GF-D8 (cell line): ENCODE measurements around the gene TRIP11.

Source experiments
- DNase-seq: peaks from one replicate; lab custom pipeline; 2025; lab: John Stamatoyannopoulos, UW

The TRIP11 gene

DNA sequence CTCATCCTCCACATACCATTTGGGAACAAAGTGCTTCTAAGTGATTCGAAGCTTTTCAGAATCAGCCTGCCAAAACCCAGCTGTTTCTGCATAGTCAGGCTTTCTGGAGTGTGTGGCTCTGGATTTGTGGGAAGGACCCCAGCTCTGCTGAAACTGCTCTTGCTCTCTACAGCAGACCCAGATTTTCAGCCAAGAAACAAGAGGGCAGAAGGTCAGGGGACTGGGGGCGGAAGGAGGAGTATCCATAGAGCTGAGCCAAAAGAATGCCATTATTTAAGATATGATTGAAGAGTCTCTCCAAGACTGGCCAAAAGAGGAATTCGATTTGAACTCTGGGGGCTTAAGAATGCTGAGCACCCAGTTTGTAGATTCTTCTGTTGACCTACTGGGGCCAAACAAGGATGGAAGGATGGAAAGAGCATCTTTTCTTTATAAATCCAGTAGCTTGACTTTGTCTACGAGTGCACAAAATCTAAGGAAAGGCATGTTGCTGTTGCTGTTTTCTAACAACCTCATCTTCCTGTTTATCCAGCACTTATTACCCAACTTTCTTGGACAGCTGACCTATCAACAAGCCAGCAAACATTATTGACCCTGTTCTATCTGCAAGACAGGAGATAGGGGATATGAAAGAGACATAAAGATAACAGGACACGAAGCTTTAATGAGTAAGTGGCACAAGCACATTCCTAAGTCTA, 121.5 kb downstream of the TRIP11 start:
- DNase-seq: no peak
